K562 (cell line): ENCODE measurements around the gene HOXC4. TPM values are rescaled to one million over a fixed set of nuclear protein-coding genes. Genes with fewer than 3 reads are reported as not detected.

Source experiments
- CBX1 ChIP-seq: sonication (generic); IDR thresholded peaks from 2 replicates; pipeline ENCODE4 v1.6.1; 2016; ENCODE audit warnings: antibody characterized with exemption, low read depth, mild to moderate bottlenecking
- CHCHD3 ChIP-seq: fragments of 250-450 bp; sonication (Bioruptor Pico); IDR thresholded peaks from 2 replicates; pipeline ENCODE4 v2.1.2; 2022; ENCODE audit warnings: mild to moderate bottlenecking
- ETV5 ChIP-seq: sonication (generic); formaldehyde crosslinking; IDR thresholded peaks from 2 replicates; pipeline ENCODE4 v1.4.0; 2020; ENCODE audit warnings: low read depth, mild to moderate bottlenecking, missing genetic modification reagents
- MCM7 ChIP-seq, 2 experiments: fragments of 450-650 bp; IDR thresholded peaks; 2 replicates each; pipeline ENCODE4 v1.6.1; 2016 to 2018
- NBN ChIP-seq: fragments of 450-650 bp; IDR thresholded peaks from 2 replicates; pipeline ENCODE4 v1.6.1; 2016; ENCODE audit warnings: low read depth, mild to moderate bottlenecking
- PTBP1 ChIP-seq: fragments of 200-400 bp; formaldehyde crosslinking; IDR thresholded peaks from 2 replicates; pipeline ENCODE4 v1.6.1; 2017; ENCODE audit warnings: low read depth, low read length
- RBM25 ChIP-seq: fragments of 200-400 bp; formaldehyde crosslinking; IDR thresholded peaks from 2 replicates; pipeline ENCODE4 v1.6.1; 2018; ENCODE audit warnings: low read length, low read depth, moderate library complexity; ENCODE audit not compliant: severe bottlenecking
- SMC3 ChIP-seq: conservative IDR thresholded peaks from 2 replicates; pipeline ENCODE4 v1.6.1; 2011; ENCODE audit warnings: low read depth, low read length, improper control_type of control experiment; ENCODE audit not compliant: insufficient read depth
- SP1 ChIP-seq: sonication (generic); formaldehyde crosslinking; IDR thresholded peaks from 2 replicates; pipeline ENCODE4 v1.8.1; 2022; ENCODE audit warnings: mild to moderate bottlenecking, missing genetic modification reagents
- XRCC5 ChIP-seq: fragments of 200-400 bp; formaldehyde crosslinking; IDR thresholded peaks from 2 replicates; pipeline ENCODE4 v1.6.1; 2017; ENCODE audit warnings: low read depth, mild to moderate bottlenecking, low read length
- polyA plus RNA-seq, 8 experiments: library from polyadenylated mRNA; depleted of rRNA in 4 of 8; stranded (reverse) in 5 of 8; unstranded in 3 of 8; fragments of >200 nt; fragmentation: Nextera tagmentation in 2 of 8; fragmentation: Illumina TruSeq in 1 of 8; extraction: Ambion mirVana in 2 of 8; extraction: Trizol in 1 of 8; gene quantifications; 2 replicates each; pipeline versions ENCODE4 v1.2.1 to v1.2.3, GENCODE V29; 2011 to 2014; ENCODE audit warnings: inconsistent platforms in 1 of 8, missing spikeins in 1 of 8
- total RNA-seq, 7 experiments: library from RNA; depleted of rRNA in 6 of 7; stranded (reverse); fragments of >200 nt in 6 of 7; fragmentation: Illumina TruSeq in 2 of 7; extraction: Trizol in 2 of 7; gene quantifications; 2 replicates each; pipeline versions ENCODE4 v1.2.1 to v1.2.3, GENCODE V29; 2011 to 2021; ENCODE audit warnings: low replicate concordance in 1 of 7
- TF ChIP-seq, protein P1 (sequence below): sonication (generic); formaldehyde crosslinking; IDR thresholded peaks from 2 replicates; pipeline ENCODE4 v1.8.1; 2023; ENCODE audit warnings: missing genetic modification reagents, mild to moderate bottlenecking, borderline replicate concordance
- TF ChIP-seq, protein P2 (sequence below), 2 experiments: fragments of 450-650 bp; IDR thresholded peaks; 2 replicates each; pipeline ENCODE4 v1.6.1; 2016
- TF ChIP-seq, protein P3 (sequence below), 2 experiments: fragments of 450-650 bp; IDR thresholded peaks; 2 replicates each; pipeline ENCODE4 v1.6.1; 2018; ENCODE audit warnings: mild to moderate bottlenecking in 2 of 2, low read depth in 1 of 2; ENCODE audit not compliant: partially characterized antibody in 2 of 2
- TF ChIP-seq, protein P4 (sequence below): fragments of 450-650 bp; IDR thresholded peaks from 2 replicates; pipeline ENCODE4 v1.7.1; 2018; ENCODE audit warnings: mild to moderate bottlenecking, low read depth; ENCODE audit not compliant: partially characterized antibody

The HOXC4 gene
- total and polyA plus RNA-seq, 9 of the 15 experiments (the other 6 are each of a cell fraction or from before 2014, with no cell fraction given): 0.06 to 1.5 (median 0.44) TPM; not detected in 1

DNA sequence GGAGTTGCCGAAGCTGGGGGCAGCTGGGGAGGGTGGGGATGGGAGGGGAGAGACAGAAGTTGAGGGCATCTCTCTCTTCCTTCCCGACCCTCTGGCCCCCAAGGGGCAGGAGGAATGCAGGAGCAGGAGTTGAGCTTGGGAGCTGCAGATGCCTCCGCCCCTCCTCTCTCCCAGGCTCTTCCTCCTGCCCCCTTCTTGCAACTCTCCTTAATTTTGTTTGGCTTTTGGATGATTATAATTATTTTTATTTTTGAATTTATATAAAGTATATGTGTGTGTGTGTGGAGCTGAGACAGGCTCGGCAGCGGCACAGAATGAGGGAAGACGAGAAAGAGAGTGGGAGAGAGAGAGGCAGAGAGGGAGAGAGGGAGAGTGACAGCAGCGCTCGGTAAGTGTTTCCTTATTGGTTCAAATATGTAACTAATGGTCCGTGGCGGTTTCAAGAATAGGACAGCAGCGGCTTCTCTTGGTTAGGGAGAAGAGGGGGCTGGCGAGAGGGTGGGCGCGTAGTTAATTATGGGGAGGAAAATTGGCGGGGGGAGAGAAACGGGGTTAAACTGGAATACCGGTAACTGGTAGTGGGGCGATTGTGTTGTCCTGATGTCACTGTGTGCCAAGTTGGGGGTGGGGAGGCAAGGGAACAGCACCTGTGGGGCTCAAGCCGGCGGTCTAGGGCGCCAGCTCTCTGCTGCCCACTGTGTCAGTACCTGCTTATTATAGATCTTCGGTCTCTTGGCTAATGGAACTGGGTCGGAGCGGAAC, 36.4 kb upstream of the HOXC4 start (continued):
- TF ChIP-seq NBN: no peak
- TF ChIP-seq, protein P1, sequence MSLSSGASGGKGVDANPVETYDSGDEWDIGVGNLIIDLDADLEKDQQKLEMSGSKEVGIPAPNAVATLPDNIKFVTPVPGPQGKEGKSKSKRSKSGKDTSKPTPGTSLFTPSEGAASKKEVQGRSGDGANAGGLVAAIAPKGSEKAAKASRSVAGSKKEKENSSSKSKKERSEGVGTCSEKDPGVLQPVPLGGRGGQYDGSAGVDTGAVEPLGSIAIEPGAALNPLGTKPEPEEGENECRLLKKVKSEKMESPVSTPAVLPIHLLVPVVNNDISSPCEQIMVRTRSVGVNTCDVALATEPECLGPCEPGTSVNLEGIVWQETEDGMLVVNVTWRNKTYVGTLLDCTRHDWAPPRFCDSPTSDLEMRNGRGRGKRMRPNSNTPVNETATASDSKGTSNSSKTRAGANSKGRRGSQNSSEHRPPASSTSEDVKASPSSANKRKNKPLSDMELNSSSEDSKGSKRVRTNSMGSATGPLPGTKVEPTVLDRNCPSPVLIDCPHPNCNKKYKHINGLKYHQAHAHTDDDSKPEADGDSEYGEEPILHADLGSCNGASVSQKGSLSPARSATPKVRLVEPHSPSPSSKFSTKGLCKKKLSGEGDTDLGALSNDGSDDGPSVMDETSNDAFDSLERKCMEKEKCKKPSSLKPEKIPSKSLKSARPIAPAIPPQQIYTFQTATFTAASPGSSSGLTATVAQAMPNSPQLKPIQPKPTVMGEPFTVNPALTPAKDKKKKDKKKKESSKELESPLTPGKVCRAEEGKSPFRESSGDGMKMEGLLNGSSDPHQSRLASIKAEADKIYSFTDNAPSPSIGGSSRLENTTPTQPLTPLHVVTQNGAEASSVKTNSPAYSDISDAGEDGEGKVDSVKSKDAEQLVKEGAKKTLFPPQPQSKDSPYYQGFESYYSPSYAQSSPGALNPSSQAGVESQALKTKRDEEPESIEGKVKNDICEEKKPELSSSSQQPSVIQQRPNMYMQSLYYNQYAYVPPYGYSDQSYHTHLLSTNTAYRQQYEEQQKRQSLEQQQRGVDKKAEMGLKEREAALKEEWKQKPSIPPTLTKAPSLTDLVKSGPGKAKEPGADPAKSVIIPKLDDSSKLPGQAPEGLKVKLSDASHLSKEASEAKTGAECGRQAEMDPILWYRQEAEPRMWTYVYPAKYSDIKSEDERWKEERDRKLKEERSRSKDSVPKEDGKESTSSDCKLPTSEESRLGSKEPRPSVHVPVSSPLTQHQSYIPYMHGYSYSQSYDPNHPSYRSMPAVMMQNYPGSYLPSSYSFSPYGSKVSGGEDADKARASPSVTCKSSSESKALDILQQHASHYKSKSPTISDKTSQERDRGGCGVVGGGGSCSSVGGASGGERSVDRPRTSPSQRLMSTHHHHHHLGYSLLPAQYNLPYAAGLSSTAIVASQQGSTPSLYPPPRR (CRISPR knock-in tag): no peak
- TF ChIP-seq XRCC5: no peak
- TF ChIP-seq RBM25: no peak
- no peak for TF ChIP-seq ETV5 (CRISPR knock-in tag)
- TF ChIP-seq, protein P2, sequence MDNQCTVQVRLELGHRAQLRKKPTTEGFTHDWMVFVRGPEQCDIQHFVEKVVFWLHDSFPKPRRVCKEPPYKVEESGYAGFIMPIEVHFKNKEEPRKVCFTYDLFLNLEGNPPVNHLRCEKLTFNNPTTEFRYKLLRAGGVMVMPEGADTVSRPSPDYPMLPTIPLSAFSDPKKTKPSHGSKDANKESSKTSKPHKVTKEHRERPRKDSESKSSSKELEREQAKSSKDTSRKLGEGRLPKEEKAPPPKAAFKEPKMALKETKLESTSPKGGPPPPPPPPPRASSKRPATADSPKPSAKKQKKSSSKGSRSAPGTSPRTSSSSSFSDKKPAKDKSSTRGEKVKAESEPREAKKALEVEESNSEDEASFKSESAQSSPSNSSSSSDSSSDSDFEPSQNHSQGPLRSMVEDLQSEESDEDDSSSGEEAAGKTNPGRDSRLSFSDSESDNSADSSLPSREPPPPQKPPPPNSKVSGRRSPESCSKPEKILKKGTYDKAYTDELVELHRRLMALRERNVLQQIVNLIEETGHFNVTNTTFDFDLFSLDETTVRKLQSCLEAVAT (IDR thresholded peaks at IDR 0.05): 0 out of 4 replicates have a peak, but pooled peaks of 1 of the 2 experiments have one; percentile 63
- no peak for TF ChIP-seq CBX1
- no peak for TF ChIP-seq CHCHD3 (CRISPR knock-in tag)
- TF ChIP-seq MCM7 (IDR thresholded peaks at IDR 0.05): no peak
- TF ChIP-seq SP1 (CRISPR knock-in tag): no peak
- TF ChIP-seq PTBP1: 0 out of 2 replicates have a peak, but pooled peaks have one; percentile 19
- TF ChIP-seq, protein P3, sequence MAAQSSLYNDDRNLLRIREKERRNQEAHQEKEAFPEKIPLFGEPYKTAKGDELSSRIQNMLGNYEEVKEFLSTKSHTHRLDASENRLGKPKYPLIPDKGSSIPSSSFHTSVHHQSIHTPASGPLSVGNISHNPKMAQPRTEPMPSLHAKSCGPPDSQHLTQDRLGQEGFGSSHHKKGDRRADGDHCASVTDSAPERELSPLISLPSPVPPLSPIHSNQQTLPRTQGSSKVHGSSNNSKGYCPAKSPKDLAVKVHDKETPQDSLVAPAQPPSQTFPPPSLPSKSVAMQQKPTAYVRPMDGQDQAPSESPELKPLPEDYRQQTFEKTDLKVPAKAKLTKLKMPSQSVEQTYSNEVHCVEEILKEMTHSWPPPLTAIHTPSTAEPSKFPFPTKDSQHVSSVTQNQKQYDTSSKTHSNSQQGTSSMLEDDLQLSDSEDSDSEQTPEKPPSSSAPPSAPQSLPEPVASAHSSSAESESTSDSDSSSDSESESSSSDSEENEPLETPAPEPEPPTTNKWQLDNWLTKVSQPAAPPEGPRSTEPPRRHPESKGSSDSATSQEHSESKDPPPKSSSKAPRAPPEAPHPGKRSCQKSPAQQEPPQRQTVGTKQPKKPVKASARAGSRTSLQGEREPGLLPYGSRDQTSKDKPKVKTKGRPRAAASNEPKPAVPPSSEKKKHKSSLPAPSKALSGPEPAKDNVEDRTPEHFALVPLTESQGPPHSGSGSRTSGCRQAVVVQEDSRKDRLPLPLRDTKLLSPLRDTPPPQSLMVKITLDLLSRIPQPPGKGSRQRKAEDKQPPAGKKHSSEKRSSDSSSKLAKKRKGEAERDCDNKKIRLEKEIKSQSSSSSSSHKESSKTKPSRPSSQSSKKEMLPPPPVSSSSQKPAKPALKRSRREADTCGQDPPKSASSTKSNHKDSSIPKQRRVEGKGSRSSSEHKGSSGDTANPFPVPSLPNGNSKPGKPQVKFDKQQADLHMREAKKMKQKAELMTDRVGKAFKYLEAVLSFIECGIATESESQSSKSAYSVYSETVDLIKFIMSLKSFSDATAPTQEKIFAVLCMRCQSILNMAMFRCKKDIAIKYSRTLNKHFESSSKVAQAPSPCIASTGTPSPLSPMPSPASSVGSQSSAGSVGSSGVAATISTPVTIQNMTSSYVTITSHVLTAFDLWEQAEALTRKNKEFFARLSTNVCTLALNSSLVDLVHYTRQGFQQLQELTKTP (IDR thresholded peaks at IDR 0.05; ENCODE audit: low read depth in 1 of 2, partially characterized antibody in 2 of 2): peak in 1 of 2 experiments; percentile 44
- TF ChIP-seq, protein P4, sequence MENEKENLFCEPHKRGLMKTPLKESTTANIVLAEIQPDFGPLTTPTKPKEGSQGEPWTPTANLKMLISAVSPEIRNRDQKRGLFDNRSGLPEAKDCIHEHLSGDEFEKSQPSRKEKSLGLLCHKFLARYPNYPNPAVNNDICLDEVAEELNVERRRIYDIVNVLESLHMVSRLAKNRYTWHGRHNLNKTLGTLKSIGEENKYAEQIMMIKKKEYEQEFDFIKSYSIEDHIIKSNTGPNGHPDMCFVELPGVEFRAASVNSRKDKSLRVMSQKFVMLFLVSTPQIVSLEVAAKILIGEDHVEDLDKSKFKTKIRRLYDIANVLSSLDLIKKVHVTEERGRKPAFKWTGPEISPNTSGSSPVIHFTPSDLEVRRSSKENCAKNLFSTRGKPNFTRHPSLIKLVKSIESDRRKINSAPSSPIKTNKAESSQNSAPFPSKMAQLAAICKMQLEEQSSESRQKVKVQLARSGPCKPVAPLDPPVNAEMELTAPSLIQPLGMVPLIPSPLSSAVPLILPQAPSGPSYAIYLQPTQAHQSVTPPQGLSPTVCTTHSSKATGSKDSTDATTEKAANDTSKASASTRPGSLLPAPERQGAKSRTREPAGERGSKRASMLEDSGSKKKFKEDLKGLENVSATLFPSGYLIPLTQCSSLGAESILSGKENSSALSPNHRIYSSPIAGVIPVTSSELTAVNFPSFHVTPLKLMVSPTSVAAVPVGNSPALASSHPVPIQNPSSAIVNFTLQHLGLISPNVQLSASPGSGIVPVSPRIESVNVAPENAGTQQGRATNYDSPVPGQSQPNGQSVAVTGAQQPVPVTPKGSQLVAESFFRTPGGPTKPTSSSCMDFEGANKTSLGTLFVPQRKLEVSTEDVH: no peak
- no peak for TF ChIP-seq SMC3
